Measurements from ENCODE around the gene THBD. TPM values are rescaled to one million over a fixed set of nuclear protein-coding genes. Genes with fewer than 3 reads are reported as not detected.
A peak's percentile ranks its signal among the peaks of the same experiment; 100 is the strongest.

Gene THBD
- polyA plus RNA-seq, 3 donors: 7.4 to 194 (median 30.2) TPM

DNA sequence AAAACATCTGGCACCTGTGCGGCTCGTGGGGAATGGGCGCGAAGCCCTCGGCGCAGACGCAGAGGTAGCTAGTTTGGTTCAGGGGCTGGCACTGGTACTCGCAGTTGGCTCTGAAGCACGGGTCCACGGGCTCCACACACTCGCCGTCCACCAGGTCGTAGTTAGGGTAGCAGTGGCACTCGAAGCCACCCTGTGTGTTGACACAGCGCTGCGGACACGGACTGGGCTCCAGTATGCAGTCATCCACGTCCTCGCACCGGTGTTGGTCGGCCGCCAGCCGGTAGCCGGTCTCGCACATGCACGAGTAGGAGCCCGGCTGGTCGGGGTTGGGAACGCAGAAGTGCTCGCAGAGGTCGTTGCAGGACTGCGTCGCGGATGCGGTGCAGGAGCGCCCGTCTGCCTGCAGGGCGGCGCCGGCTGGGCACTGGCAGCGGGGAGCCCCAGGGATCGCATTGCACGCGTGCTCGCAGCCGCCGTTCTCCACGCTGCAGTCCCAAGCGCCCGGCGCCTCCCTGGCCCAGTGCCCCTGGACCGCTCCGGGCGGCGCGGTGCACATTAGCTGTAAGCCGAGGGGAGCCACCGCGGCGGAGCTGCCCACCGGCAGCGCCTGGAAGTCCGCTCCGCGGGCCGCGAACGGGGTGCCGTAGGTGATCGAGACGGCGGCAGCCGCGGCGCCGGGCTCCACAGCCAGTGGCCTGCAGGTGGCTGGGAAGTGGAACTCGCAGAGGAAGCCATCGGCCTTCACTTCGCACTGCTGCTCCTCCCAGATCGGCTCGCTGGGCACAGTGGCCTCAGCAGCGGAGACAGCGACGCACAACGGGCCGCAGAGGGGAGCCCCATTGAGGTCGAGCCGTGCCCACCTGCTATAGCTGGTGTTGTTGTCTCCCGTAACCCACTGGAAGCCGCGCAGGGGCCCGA lies 930 bp downstream of the THBD start:
- 3% methylated on average over 92 of the region's 92 CpGs for WGBS (ENCODE audit: insufficient coverage)
- H3K36me3 ChIP-seq (replicated peaks in 1 of 2; ENCODE audit: control insufficient read depth in 1 of 2, insufficient read depth in 2 of 2, low read length in 2 of 2): peaks cover 0 to 7% of the 10 kb centered on the region in 2 donors
- peaks cover 0 to 11% (median 1%) of the 10 kb centered on the region in 7 donors for H3K9me3 Mint-ChIP-seq
- TF ChIP-seq, protein P1, sequence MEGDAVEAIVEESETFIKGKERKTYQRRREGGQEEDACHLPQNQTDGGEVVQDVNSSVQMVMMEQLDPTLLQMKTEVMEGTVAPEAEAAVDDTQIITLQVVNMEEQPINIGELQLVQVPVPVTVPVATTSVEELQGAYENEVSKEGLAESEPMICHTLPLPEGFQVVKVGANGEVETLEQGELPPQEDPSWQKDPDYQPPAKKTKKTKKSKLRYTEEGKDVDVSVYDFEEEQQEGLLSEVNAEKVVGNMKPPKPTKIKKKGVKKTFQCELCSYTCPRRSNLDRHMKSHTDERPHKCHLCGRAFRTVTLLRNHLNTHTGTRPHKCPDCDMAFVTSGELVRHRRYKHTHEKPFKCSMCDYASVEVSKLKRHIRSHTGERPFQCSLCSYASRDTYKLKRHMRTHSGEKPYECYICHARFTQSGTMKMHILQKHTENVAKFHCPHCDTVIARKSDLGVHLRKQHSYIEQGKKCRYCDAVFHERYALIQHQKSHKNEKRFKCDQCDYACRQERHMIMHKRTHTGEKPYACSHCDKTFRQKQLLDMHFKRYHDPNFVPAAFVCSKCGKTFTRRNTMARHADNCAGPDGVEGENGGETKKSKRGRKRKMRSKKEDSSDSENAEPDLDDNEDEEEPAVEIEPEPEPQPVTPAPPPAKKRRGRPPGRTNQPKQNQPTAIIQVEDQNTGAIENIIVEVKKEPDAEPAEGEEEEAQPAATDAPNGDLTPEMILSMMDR (IDR thresholded peaks at IDR 0.05): peak; percentile 86
- peaks cover 0 to 11% of the 10 kb centered on the region in 2 donors for H3K27me3 ChIP-seq (ENCODE audit: control insufficient read depth in 2 of 2, insufficient read depth in 2 of 2, low read length in 2 of 2)
- peak overlapping the region; percentile 87 for H3K4me2 ChIP-seq (replicated peaks; ENCODE audit: extremely low read depth, low read length, poor library complexity, severe bottlenecking)
- H3K27me3 Mint-ChIP-seq (ENCODE audit: low read depth in 3 of 3): peaks cover 12 to 22% (median 20%) of the 10 kb centered on the region in 3 donors
- H2AFZ ChIP-seq (ENCODE audit: insufficient read depth, low read depth, low read length, poor library complexity, severe bottlenecking): peak overlapping the region; percentile 53
- H3K4me3 Mint-ChIP-seq: peak overlapping the region; percentile 88 to 93
- peaks cover 18 to 21% of the 10 kb centered on the region in 2 donors for H3K36me3 Mint-ChIP-seq
- DNase-seq: peak; percentile 80 to 81 (median 81)
- H3K4me1 Mint-ChIP-seq: peaks cover 59% of the 10 kb centered on the region
- intact Hi-C loops (cut with micrococcal nuclease): loop anchor here in 1 of 2 donors (2.0 to 10.0 kb wide), 2 partner anchors 186 to 354 kb away; no protein-coding TSS in a partner anchor
- peak overlapping the region; percentile 43 to 79 (median 47) for H3K4me3 ChIP-seq (replicated peaks in 1 of 3; ENCODE audit: low read depth in 2 of 3, low read length in 3 of 3)
- H3K27ac Mint-ChIP-seq: peak overlapping the region; percentile 65 to 91 (median 85)
- H3K9me3 ChIP-seq (replicated peaks in 1 of 2; ENCODE audit: control insufficient read depth in 1 of 2, insufficient read depth in 1 of 2, low read length in 2 of 2): no peaks in the 10 kb centered on the region
- H3K79me2 ChIP-seq (ENCODE audit: insufficient read depth, low read length): peaks cover 10% of the 10 kb centered on the region
- peak overlapping the region; percentile 79 for H3K9ac ChIP-seq (ENCODE audit: insufficient read depth, low read length, poor library complexity, severe bottlenecking)
- peaks cover 34% of the 10 kb centered on the region for H4K20me1 ChIP-seq (ENCODE audit: insufficient read depth, low read length)
- peak overlapping the region; percentile 48 to 91 for H3K27ac ChIP-seq (ENCODE audit: low read depth in 1 of 2, low read length in 2 of 2)
- H3K4me1 ChIP-seq (ENCODE audit: control insufficient read depth in 1 of 2, insufficient read depth in 2 of 2, low read length in 2 of 2): peaks cover 43 to 70% of the 10 kb centered on the region in 2 donors

DNA sequence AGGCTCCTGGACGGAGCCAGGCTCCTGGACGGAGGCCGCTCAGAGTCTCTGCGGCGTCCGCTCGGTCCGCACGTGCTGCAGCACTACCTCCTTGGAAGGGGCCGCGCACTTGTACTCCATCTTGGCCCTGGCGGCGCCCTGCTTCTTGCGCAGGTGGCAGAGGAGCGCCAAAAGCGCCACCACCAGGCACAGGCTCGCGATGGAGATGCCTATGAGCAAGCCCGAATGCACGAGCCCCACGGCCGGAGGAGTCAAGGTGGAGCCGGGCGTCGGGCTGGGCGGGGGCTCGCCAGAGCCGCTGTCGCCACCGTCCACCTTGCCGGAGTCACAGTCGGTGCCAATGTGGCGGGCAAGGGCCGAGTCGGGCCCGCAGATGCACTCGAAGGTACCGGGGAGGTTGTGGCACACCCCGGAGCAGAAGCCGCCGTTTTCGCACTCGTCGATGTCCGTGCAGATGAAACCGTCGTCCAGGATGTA lies 1.7 kb downstream of the THBD start:
- intact Hi-C loops (cut with micrococcal nuclease): loop anchor here in 1 of 2 donors (2.0 to 10.0 kb wide), 2 partner anchors 187 to 353 kb away; no protein-coding TSS in a partner anchor

More for the DNA sequence above, 1.7 kb downstream of the THBD start:
- WGBS (ENCODE audit: insufficient coverage): 17% methylated on average over 47 of the region's 47 CpGs
- Mint-ChIP-seq H3K27ac (peak overlapping the region in 3 of 7 donors; percentile 43 to 88 (median 85)), H3K27me3 (ENCODE audit: low read depth in 3 of 3) (peaks cover 12 to 23% (median 20%) of the 10 kb centered on the region in 3 donors), H3K9me3 (peaks cover 0 to 11% (median 1%) of the 10 kb centered on the region in 7 donors), H3K4me1 (peaks cover 62% of the 10 kb centered on the region), H3K4me3 (peak overlapping the region; percentile 88 to 93), H3K36me3 (peaks cover 18 to 21% of the 10 kb centered on the region in 2 donors)
- Histone ChIP-seq H3K79me2 (ENCODE audit: insufficient read depth, low read length) (peaks cover 10% of the 10 kb centered on the region), H3K4me1 (ENCODE audit: control insufficient read depth in 1 of 2, insufficient read depth in 2 of 2, low read length in 2 of 2) (peaks cover 44 to 78% of the 10 kb centered on the region in 2 donors), H3K9me3 (replicated peaks in 1 of 2; ENCODE audit: control insufficient read depth in 1 of 2, insufficient read depth in 1 of 2, low read length in 2 of 2) (no peaks in the 10 kb centered on the region), H3K27me3 (ENCODE audit: control insufficient read depth in 2 of 2, insufficient read depth in 2 of 2, low read length in 2 of 2) (peaks cover 0 to 11% of the 10 kb centered on the region in 2 donors), H4K20me1 (ENCODE audit: insufficient read depth, low read length) (peaks cover 34% of the 10 kb centered on the region), H3K9ac (ENCODE audit: insufficient read depth, low read length, poor library complexity, severe bottlenecking) (peak overlapping the region; percentile 79), H3K36me3 (replicated peaks in 1 of 2; ENCODE audit: control insufficient read depth in 1 of 2, insufficient read depth in 2 of 2, low read length in 2 of 2) (peaks cover 0 to 7% of the 10 kb centered on the region in 2 donors), H2AFZ (ENCODE audit: insufficient read depth, low read depth, low read length, poor library complexity, severe bottlenecking) (no peak overlapping the region), H3K4me3 (replicated peaks in 1 of 3; ENCODE audit: low read depth in 2 of 3, low read length in 3 of 3) (peak overlapping the region; percentile 40 to 79 (median 43)), H3K4me2 (replicated peaks; ENCODE audit: extremely low read depth, low read length, poor library complexity, severe bottlenecking) (peak overlapping the region; percentile 87), H3K27ac (ENCODE audit: low read depth in 1 of 2, low read length in 2 of 2) (peak overlapping the region in 1 of 2 donors; percentile 91)
- TF ChIP-seq, protein P1 (IDR thresholded peaks at IDR 0.05): no peak
- peak in 1 of 3 donors; percentile 26 for DNase-seq

All from CD14-positive monocyte (primary cell).